K562 (cell line): ENCODE data around the gene AIF1L. TPM values are rescaled to one million over a fixed set of nuclear protein-coding genes. Genes with fewer than 3 reads are reported as not detected.

ENCODE experiments used
- ATAC-seq: fragments of 200-7000 bp; cut with Tn5 transposase; 3 replicates; pipeline ENCODE4 v1.9.1; 2020; ENCODE audit warnings: moderate library complexity
- BruUV-seq: library from RNA; stranded (reverse); fragments of 400-500 nt; replicated peaks from 2 replicates; lab custom pipeline; 2021; lab: Mats Ljungman, UMichigan
- CTCF ChIA-PET: fragments of 300-600 bp; formaldehyde crosslinking; extraction: SDS; loops from one replicate; lab custom pipeline; 2021; ENCODE audit warnings: low intra/inter-chr PET ratio; lab: Yijun Ruan, JAX
- POLR2A ChIA-PET: fragments of 300-600, 350-650 bp; sonication (Branson Sonifier 250); formaldehyde crosslinking; extraction: SDS; loops from one replicate; lab custom pipeline; 2021; ENCODE audit warnings: antibody characterized with exemption, inconsistent platforms; lab: Yijun Ruan, JAX
- DNase-seq, 4 experiments: peaks; one replicate each; pipeline versions ENCODE4 v3.0.0 to v3.0.0-alpha.2; 2011 to 2018; ENCODE audit warnings: low spot score in 3 of 4, mixed read lengths in 3 of 4; ENCODE audit errors: extremely low read depth in 1 of 4
- FAIRE-seq: peaks from 2 replicates; lab custom pipeline; 2011; peaks lifted over from hg19 to GRCh38; lab: Jason Lieb, UNC
- H2AFZ ChIP-seq: 2 replicates; pipeline ENCODE4 v1.6.0; 2011; ENCODE audit warnings: low read depth, low read length, control low read depth, inconsistent platforms
- H3K27ac ChIP-seq: fragments of 200-600 bp; 3 replicates; pipeline ENCODE4 v1.8.0; 2011; ENCODE audit warnings: low read depth, mild to moderate bottlenecking, control low read depth, inconsistent platforms, low read length, moderate library complexity, mixed read lengths; ENCODE audit errors: extremely low read depth
- H3K27me3 ChIP-seq, 2 experiments: fragments of 300-600 bp in 1 of 2; 2 replicates in 1 of 2; 3 replicates in 1 of 2; pipeline versions ENCODE4 v1.6.0 to v1.8.0; 2011; ENCODE audit warnings: inconsistent platforms in 2 of 2, low read length in 2 of 2, mild to moderate bottlenecking in 1 of 2, mixed read lengths in 1 of 2, moderate library complexity in 1 of 2; ENCODE audit not compliant: control insufficient read depth in 2 of 2, insufficient read depth in 2 of 2
- H3K36me3 ChIP-seq: fragments of 300-600 bp; 3 replicates; pipeline ENCODE4 v1.8.0; 2011; ENCODE audit warnings: mild to moderate bottlenecking, low read length, inconsistent platforms; ENCODE audit not compliant: control insufficient read depth, insufficient read depth
- H3K4me1 ChIP-seq, 2 experiments: fragments of 200-600 bp in 1 of 2; replicated peaks in 1 of 2; 2 replicates in 1 of 2; 3 replicates in 1 of 2; pipeline versions ENCODE4 v1.5.1 to v1.8.0; 2011; ENCODE audit warnings: inconsistent platforms in 2 of 2, low read length in 2 of 2, mild to moderate bottlenecking in 1 of 2, mixed read lengths in 1 of 2, moderate library complexity in 1 of 2; ENCODE audit not compliant: control insufficient read depth in 2 of 2, insufficient read depth in 2 of 2
- H3K4me2 ChIP-seq: 2 replicates; pipeline ENCODE4 v1.6.1; 2011; ENCODE audit warnings: low read length, control low read depth, inconsistent platforms, mixed read lengths; ENCODE audit not compliant: insufficient read depth
- H3K4me3 ChIP-seq: fragments of 200-600 bp; sonication (generic), shearing (Covaris generic); 2 replicates; pipeline ENCODE4 v1.5.1; 2016; ENCODE audit warnings: control low read depth, inconsistent platforms
- H3K79me2 ChIP-seq: fragments of 200-600 bp; 3 replicates; pipeline ENCODE4 v1.8.0; 2011; ENCODE audit warnings: low read length, inconsistent platforms; ENCODE audit not compliant: control insufficient read depth, insufficient read depth
- H3K9ac ChIP-seq, 2 experiments: 2 replicates each; pipeline versions ENCODE4 v1.6.0 to v1.6.1; 2011; ENCODE audit warnings: low read depth in 2 of 2, low read length in 2 of 2, control low read depth in 1 of 2, inconsistent platforms in 1 of 2, mild to moderate bottlenecking in 1 of 2, mixed read lengths in 1 of 2; ENCODE audit not compliant: insufficient read depth in 1 of 2
- H3K9me1 ChIP-seq: one replicate; pipeline ENCODE4 v1.6.0; 2011; ENCODE audit warnings: inconsistent platforms, mild to moderate bottlenecking, low read length, moderate library complexity; ENCODE audit not compliant: control insufficient read depth, insufficient read depth
- H3K9me3 ChIP-seq: replicated peaks from 2 replicates; pipeline ENCODE4 v1.5.1; 2011; ENCODE audit warnings: low read depth, low read length, inconsistent platforms; ENCODE audit not compliant: control insufficient read depth, insufficient read depth
- H4K20me1 ChIP-seq: replicated peaks from 2 replicates; pipeline ENCODE4 v1.6.1; 2011; ENCODE audit warnings: low read length, inconsistent platforms, mixed read lengths; ENCODE audit not compliant: control insufficient read depth, insufficient read depth
- FOXK2 ChIP-seq, 2 experiments: fragments of 450-650 bp; IDR thresholded peaks in 1 of 2; conservative IDR thresholded peaks in 1 of 2; 2 replicates each; pipeline ENCODE4 v1.6.1; 2016; ENCODE audit warnings: low read depth in 2 of 2, mild to moderate bottlenecking in 1 of 2
- MYBL2 ChIP-seq, 2 experiments: fragments of 450-650 bp in 1 of 2; sonication (generic) in 1 of 2; formaldehyde crosslinking in 1 of 2; IDR thresholded peaks; 2 replicates each; pipeline versions ENCODE4 v1.6.1 to v1.8.1; 2017 to 2022; ENCODE audit warnings: borderline replicate concordance in 1 of 2, inconsistent platforms in 1 of 2, low read depth in 1 of 2, mild to moderate bottlenecking in 1 of 2, missing genetic modification reagents in 1 of 2, moderate library complexity in 1 of 2
- SLC30A9 ChIP-seq: fragments of 250-450 bp; sonication (Bioruptor Pico); IDR thresholded peaks from 2 replicates; pipeline ENCODE4 v1.8.0; 2022; ENCODE audit warnings: mild to moderate bottlenecking, moderate library complexity
- ZBTB17 ChIP-seq: fragments of 450-650 bp; formaldehyde crosslinking; IDR thresholded peaks from 2 replicates; pipeline ENCODE4 v1.4.0; 2020; ENCODE audit warnings: mild to moderate bottlenecking
- WGBS: fragments of 100-300 bp; shearing (Covaris generic); methylation state at CpG from one replicate; pipeline ENCODE4 v1.1.6; 2016; ENCODE audit warnings: low coverage, mixed read lengths; ENCODE audit not compliant: insufficient coverage; ENCODE audit errors: missing lambda C conversion rate; 5-methylcytosine and 5-hydroxymethylcytosine counted together
- in situ Hi-C: fragments of 300-500 bp; cut with MboI; formaldehyde crosslinking; loops from 4 replicates; pipeline ENCODE4 v1.15.0; 2018; ENCODE audit warnings: inconsistent platforms, mixed read lengths
- intact Hi-C: fragments of 100-400 bp; cut with micrococcal nuclease; formaldehyde crosslinking; loops from 2 replicates; pipeline ENCODE4 v1.14.2; 2022
- polyA plus RNA-seq, 8 experiments: library from polyadenylated mRNA; depleted of rRNA in 4 of 8; stranded (reverse) in 5 of 8; unstranded in 3 of 8; fragments of >200 nt; fragmentation: Nextera tagmentation in 2 of 8; fragmentation: Illumina TruSeq in 1 of 8; extraction: Ambion mirVana in 2 of 8; extraction: Trizol in 1 of 8; gene quantifications; 2 replicates each; pipeline versions ENCODE4 v1.2.1 to v1.2.3, GENCODE V29; 2011 to 2014; ENCODE audit warnings: inconsistent platforms in 1 of 8, missing spikeins in 1 of 8
- total RNA-seq, 7 experiments: library from RNA; depleted of rRNA in 6 of 7; stranded (reverse); fragments of >200 nt in 6 of 7; fragmentation: Illumina TruSeq in 2 of 7; extraction: Trizol in 2 of 7; gene quantifications; 2 replicates each; pipeline versions ENCODE4 v1.2.1 to v1.2.3, GENCODE V29; 2011 to 2021; ENCODE audit warnings: low replicate concordance in 1 of 7
- TF ChIP-seq, protein P1 (sequence below): sonication (generic); formaldehyde crosslinking; IDR thresholded peaks from 2 replicates; pipeline ENCODE4 v1.8.1; 2023; ENCODE audit warnings: mild to moderate bottlenecking, missing genetic modification reagents, moderate library complexity
- TF ChIP-seq, protein P2 (sequence below): sonication (generic); formaldehyde crosslinking; IDR thresholded peaks from 2 replicates; pipeline ENCODE4 v1.8.1; 2023; ENCODE audit warnings: missing genetic modification reagents, mild to moderate bottlenecking, borderline replicate concordance
- TF ChIP-seq, protein P3 (sequence below): sonication (generic); formaldehyde crosslinking; IDR thresholded peaks from 2 replicates; pipeline ENCODE4 v1.8.1; 2023; ENCODE audit warnings: mild to moderate bottlenecking, missing genetic modification reagents
- TF ChIP-seq, protein P4 (sequence below), 2 experiments: fragments of 450-650 bp in 1 of 2; sonication (generic) in 1 of 2; formaldehyde crosslinking; conservative IDR thresholded peaks; 2 replicates each; pipeline versions ENCODE4 v1.4.0 to v1.8.1; 2020 to 2022; ENCODE audit warnings: mild to moderate bottlenecking in 1 of 2, missing genetic modification reagents in 1 of 2

Gene AIF1L
- total and polyA plus RNA-seq, 9 of the 15 experiments (the other 6 are each of a cell fraction or from before 2014, with no cell fraction given) = 0.34 to 9.1 (median 1.3) TPM

DNA sequence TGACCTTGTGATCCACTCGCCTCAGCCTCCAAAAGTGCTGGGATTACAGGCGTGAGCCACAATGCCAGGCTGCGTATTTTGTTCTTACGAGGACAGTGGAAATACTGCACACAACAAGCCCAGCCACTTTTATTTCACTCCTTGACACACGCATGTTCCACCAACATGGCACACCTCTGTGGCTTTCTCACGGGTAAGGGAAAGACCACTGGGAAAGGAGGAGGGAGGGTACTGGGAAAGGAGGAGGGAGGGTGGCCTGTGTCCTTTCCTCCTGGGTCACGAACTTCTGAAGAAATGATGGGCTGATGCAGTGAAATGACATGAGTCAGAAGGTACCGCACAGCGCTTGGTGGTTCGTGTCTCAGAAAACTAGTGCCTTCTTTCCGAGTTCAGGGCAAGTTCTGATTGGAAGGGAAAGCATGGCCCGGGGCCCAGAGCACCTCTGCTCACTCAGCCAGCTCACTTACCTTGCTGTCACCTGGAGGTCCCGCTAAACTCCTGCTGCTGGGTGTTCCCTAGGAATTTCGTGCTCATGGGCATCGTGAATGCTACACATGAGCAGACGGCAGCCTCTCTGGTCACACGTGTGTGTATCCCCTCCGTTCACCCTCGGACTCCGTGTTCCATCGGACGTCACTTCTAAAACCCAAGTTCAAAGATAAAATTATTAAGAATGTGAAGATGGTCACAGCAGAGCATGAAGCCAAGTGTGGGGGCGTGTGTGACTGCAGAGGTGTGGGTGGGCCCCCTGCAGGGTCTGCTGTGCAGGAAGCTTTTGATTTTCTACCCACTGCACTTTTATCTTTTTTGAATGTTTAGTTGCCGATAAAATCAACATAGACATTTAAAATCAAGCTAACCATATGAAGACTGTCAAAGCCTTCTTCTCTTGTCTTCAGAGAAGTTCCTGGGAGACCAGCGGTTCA, 44.5 kb upstream of the AIF1L start:
- H3K27ac ChIP-seq = no peak overlapping the region
- peaks cover 4% of the 10 kb centered on the region for H3K9me1 ChIP-seq
- FAIRE-seq (no peak), ATAC-seq (no peak), DNase-seq (no peak)
- peaks cover 43% of the 10 kb centered on the region for H4K20me1 ChIP-seq
- no peaks in the 10 kb centered on the region for H3K9me3 ChIP-seq
- WGBS = 4% methylated on average over 25 of the region's 25 CpGs
- peaks cover 0 to 20% of the 10 kb centered on the region in 2 experiments; a peak in 3 of 5 replicates for H3K4me1 ChIP-seq
- intact Hi-C loops = no loop called here
- CTCF ChIA-PET = interaction anchor here (0.7 kb wide), 1 partner anchor 203 kb away, joined by 3 read pairs; no protein-coding TSS in a partner anchor
- BruUV-seq = no TSS peak
- H3K4me2 ChIP-seq = no peak overlapping the region
- POLR2A ChIA-PET = interaction anchor here (0.5 to 99.3 kb wide), 14 partner anchors 10 to 297 kb away, joined by 3 to 3336 read pairs (median 3); partner anchors contain the start of genes AIF1L and NUP214
- no peak overlapping the region for H3K4me3 ChIP-seq
- in situ Hi-C loops = no loop called here
- H2AFZ ChIP-seq = no peak overlapping the region
- H3K36me3 ChIP-seq = no peaks in the 10 kb centered on the region
- no peaks in the 10 kb centered on the region for H3K79me2 ChIP-seq
- peak overlapping the region in 1 of 2 experiments; percentile 5; a peak in 1 of 4 replicates for H3K9ac ChIP-seq
- peaks cover 76 to 88% of the 10 kb centered on the region in 2 experiments for H3K27me3 ChIP-seq
- TF ChIP-seq SLC30A9 (CRISPR knock-in tag) (no peak), ZBTB17 (CRISPR knock-in tag) (no peak), MYBL2 (IDR thresholded peaks at IDR 0.05; ENCODE audit: low read depth) (no peak), MYBL2 (CRISPR knock-in tag; IDR thresholded peaks at IDR 0.05; ENCODE audit: borderline replicate concordance) (no peak), FOXK2 (conservative IDR thresholded peaks at IDR 0.05 in 1 of 2, IDR thresholded peaks at IDR 0.05 in 1 of 2; ENCODE audit: low read depth in 2 of 2) (no peak)
- TF ChIP-seq, protein P1, sequence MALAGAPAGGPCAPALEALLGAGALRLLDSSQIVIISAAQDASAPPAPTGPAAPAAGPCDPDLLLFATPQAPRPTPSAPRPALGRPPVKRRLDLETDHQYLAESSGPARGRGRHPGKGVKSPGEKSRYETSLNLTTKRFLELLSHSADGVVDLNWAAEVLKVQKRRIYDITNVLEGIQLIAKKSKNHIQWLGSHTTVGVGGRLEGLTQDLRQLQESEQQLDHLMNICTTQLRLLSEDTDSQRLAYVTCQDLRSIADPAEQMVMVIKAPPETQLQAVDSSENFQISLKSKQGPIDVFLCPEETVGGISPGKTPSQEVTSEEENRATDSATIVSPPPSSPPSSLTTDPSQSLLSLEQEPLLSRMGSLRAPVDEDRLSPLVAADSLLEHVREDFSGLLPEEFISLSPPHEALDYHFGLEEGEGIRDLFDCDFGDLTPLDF (CRISPR knock-in tag) = peak; percentile 67; the same call in 1 of the 2 replicates
- TF ChIP-seq, protein P2, sequence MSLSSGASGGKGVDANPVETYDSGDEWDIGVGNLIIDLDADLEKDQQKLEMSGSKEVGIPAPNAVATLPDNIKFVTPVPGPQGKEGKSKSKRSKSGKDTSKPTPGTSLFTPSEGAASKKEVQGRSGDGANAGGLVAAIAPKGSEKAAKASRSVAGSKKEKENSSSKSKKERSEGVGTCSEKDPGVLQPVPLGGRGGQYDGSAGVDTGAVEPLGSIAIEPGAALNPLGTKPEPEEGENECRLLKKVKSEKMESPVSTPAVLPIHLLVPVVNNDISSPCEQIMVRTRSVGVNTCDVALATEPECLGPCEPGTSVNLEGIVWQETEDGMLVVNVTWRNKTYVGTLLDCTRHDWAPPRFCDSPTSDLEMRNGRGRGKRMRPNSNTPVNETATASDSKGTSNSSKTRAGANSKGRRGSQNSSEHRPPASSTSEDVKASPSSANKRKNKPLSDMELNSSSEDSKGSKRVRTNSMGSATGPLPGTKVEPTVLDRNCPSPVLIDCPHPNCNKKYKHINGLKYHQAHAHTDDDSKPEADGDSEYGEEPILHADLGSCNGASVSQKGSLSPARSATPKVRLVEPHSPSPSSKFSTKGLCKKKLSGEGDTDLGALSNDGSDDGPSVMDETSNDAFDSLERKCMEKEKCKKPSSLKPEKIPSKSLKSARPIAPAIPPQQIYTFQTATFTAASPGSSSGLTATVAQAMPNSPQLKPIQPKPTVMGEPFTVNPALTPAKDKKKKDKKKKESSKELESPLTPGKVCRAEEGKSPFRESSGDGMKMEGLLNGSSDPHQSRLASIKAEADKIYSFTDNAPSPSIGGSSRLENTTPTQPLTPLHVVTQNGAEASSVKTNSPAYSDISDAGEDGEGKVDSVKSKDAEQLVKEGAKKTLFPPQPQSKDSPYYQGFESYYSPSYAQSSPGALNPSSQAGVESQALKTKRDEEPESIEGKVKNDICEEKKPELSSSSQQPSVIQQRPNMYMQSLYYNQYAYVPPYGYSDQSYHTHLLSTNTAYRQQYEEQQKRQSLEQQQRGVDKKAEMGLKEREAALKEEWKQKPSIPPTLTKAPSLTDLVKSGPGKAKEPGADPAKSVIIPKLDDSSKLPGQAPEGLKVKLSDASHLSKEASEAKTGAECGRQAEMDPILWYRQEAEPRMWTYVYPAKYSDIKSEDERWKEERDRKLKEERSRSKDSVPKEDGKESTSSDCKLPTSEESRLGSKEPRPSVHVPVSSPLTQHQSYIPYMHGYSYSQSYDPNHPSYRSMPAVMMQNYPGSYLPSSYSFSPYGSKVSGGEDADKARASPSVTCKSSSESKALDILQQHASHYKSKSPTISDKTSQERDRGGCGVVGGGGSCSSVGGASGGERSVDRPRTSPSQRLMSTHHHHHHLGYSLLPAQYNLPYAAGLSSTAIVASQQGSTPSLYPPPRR = no peak
- TF ChIP-seq, protein P3, sequence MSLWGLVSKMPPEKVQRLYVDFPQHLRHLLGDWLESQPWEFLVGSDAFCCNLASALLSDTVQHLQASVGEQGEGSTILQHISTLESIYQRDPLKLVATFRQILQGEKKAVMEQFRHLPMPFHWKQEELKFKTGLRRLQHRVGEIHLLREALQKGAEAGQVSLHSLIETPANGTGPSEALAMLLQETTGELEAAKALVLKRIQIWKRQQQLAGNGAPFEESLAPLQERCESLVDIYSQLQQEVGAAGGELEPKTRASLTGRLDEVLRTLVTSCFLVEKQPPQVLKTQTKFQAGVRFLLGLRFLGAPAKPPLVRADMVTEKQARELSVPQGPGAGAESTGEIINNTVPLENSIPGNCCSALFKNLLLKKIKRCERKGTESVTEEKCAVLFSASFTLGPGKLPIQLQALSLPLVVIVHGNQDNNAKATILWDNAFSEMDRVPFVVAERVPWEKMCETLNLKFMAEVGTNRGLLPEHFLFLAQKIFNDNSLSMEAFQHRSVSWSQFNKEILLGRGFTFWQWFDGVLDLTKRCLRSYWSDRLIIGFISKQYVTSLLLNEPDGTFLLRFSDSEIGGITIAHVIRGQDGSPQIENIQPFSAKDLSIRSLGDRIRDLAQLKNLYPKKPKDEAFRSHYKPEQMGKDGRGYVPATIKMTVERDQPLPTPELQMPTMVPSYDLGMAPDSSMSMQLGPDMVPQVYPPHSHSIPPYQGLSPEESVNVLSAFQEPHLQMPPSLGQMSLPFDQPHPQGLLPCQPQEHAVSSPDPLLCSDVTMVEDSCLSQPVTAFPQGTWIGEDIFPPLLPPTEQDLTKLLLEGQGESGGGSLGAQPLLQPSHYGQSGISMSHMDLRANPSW (CRISPR knock-in tag) = peak; percentile 75; the same call in 1 of the 2 replicates
- TF ChIP-seq, protein P4, sequence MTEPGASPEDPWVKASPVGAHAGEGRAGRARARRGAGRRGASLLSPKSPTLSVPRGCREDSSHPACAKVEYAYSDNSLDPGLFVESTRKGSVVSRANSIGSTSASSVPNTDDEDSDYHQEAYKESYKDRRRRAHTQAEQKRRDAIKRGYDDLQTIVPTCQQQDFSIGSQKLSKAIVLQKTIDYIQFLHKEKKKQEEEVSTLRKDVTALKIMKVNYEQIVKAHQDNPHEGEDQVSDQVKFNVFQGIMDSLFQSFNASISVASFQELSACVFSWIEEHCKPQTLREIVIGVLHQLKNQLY (CRISPR knock-in tag; conservative IDR thresholded peaks at IDR 0.05) = peak in 1 of 2 experiments; percentile 89; a peak in 1 of 4 replicates
